HG02938 (cell line): ENCODE results near the gene BMP10.
"Not testable (repeated sequence)": the region's sequence is repeated elsewhere in the genome, so short reads cannot be mapped to it uniquely, and the experiment has no call there.

Experiments
- ATAC-seq: cut with Tn5 transposase; IDR thresholded peaks from one replicate; pipeline ENCODE4 v1.9.1; 2021; ENCODE audit warnings: mild to moderate bottlenecking, moderate library complexity; ENCODE audit not compliant: unreplicated experiment

BMP10 gene

DNA sequence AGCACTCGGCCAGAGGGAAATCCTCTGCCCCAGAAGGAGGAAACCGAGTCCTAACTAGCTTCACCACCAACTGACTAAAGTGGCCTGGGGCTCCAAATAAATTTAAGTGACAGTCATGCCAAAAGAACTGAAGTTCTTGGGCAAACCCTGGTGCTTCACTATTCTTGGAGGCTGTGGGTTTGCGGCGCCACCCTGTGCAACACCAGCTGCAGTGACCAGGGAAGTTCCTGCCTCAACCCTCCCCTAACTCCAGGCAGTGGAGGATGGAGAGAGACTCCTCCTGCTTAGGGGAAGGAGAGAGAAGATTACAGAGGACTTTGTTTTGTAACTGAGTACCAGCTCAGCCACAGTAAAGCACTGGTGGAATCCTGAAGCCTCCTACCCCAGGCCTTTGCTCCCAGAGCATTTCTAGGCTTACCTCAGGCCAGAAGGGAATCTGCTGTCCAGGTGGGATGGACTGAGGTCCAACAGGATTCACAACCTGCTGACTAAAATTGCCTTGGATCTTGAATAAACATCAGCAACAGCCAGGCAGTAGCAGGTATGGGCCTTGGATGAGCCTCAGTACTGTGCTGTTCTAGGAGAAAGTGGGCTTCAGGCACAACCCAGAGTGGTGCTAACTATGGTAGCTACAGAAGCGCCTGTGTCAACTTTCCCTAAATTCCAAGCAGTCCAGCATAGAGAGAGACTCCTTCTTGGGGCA, 29.4 kb upstream of the BMP10 start:
- no peak for ATAC-seq

GRCh38 chr2:68895981-68896380, 24.8 kb upstream of the BMP10 start:
- not testable (repeated sequence) for ATAC-seq

DNA sequence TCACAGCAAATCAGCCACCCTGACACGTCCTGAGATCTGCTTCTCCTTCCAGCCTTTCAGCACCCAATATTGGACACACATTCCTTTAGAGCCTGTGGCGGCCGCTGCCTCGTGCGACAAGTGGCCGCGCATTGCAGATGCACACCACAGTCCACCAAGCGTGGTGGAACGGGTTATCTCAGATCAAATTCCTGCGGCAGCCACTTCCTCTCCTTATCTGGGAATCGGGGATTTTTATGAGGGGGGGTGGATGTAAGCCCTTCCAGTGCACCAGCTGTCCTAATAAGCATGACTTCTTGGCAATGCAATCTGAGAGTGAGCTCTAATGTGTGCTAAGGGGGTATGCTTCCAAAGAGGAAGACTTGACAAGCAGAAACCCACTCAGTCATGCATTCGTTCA, 18.3 kb upstream of the BMP10 start:
- no peak for ATAC-seq

DNA sequence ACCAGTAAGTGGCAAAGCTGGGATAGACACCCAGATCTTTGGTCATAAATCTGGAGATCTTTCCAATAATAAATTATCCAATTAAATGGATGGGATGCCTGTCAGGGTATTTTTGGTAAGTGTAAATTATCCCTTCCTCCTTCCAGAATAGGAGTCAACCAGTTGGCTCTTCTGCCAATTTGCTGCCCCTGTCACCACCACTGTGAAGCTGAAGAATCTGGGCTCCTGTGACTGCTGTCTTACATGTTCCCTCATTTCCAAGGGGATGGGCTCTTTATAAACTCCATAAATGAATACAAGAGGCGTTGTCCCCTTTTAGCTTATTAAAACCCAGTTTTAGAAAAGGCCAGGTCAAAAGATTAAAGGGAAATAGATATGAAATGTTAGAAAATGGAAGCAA, 17.8 kb upstream of the BMP10 start:
- no peak for ATAC-seq

DNA sequence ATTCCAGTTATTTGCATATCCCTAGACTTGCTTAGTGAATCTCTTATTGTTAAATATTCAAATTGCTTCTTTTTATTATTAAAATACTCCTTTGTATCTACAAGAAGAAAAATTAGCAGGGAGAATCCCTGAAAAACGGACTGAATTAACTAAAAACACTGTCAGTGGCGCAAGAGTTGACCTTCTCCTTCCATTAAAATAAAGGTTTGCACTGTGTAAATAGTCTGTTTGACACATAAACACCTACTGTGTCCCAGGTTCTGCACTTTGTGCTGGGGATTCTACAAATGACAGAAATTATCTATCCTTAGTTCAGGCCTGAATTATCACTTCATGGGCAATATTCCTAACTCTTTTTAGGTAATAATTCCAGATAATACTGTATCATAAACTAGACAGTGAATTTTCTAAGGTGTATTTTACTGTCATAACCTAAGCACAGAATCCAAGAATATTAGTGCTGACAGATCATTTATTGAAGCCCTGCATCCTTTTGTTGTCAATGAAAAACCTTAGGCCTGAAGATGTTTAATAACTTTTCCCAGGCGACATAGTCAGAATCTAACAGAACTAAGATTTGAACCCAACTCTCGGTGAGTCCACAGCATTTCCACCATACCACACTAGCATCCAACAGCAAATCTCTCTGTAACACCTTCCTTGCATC, 17.0 kb upstream of the BMP10 start:
- ATAC-seq: no peak

GRCh38 chr2:68885811-68886075, 14.5 kb upstream of the BMP10 start:
- ATAC-seq: no peak

- no peak for ATAC-seq
Observed at GRCh38 chr2:68885074-68885810, 14.0 kb upstream of the BMP10 start.

- no peak for ATAC-seq
Observed at GRCh38 chr2:68880213-68880612, 9.0 kb upstream of the BMP10 start.

DNA sequence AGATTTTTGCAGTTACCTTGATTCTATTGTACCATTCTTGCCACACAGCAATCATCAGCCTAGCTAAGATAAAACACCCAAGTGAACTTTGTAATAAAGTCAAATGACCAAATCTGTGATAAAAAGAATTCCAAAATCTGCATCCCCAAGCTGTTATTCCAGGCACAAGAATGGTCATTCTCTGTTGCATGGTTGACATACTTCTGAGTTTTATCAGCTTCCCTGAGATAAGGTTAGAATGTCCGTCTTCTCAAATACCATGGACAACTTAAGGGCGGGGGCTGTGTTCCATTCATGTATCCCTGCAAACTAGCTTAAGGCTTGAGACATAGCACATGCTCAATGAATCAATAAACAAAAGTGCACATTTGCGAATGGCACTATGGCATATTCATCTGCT, 8.1 kb upstream of the BMP10 start:
- no peak for ATAC-seq

DNA sequence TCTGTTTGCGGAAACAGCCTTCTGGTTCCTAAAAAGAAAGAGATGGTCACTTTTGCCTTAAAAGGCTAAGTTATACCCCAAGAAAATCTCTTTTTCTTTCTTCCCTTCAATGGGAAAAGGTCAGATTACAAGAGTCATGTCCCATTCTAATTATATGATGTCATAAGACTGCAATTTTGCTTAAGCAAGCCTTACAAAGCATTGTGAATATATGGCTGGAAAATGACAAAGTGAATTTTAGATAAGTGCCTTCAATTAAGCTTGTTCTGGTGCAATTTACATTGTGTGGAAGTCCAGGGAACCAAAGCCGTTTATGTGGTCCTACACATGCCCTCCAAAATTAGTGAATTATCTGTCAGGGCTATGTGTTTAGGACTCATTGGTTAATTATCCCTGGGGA, 7.6 kb upstream of the BMP10 start:
- no peak for ATAC-seq

- no peak for ATAC-seq
Observed at GRCh38 chr2:68878071-68878711, 7.0 kb upstream of the BMP10 start.

DNA sequence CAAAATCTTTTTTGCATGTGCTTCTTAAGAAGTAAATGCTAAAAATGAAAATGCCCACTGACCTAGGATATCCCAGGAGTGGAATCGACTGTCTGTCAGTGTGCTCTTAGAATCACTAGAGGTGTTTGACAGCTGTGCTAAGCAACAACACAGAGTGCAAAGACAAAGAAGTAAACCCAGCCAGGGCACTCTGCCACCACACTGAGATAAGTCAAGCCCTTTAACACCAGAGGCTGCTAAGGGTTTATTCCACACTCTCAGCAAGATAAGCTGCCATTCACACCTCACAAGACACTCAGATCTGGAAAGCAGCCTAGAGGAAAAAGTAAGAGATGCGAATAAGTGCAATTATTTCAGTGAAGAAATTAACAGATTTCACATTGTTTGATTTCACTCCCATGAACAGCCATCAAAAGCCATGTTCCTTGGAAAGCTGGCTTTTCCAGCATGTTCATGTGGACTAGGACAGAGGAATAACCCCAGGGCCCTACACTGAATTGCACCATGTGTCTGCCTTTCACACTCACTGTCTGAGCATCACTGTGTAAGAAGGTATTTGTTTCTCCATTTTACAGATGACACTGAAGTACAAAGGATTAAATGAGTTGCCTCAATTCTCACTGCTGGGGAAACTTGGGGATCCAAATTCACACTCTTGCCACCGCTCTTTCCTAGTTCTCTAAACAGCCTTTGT, 6.0 kb upstream of the BMP10 start:
- no peak for ATAC-seq

GRCh38 chr2:68870215-68870614, 982 bp downstream of the BMP10 start:
- ATAC-seq: no peak

DNA sequence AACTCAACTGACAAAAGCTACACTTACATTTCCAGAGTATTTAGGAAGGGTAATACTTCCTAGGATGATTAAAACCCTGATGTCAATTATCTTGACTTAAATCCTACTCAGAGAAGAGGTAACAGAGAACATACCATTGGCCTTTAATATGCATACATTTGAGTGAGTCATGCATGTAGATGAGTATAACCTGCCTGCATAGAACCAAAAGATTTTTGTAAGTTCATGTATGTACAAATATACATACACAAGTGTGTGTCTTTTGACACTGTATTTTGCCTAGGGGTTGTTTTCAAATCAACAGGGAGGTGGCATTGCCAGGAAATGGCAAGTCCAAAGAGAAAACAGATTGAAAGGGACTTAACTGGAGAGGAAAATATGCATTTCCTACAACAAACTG, 6.1 kb downstream of the BMP10 start:
- ATAC-seq: no peak

DNA sequence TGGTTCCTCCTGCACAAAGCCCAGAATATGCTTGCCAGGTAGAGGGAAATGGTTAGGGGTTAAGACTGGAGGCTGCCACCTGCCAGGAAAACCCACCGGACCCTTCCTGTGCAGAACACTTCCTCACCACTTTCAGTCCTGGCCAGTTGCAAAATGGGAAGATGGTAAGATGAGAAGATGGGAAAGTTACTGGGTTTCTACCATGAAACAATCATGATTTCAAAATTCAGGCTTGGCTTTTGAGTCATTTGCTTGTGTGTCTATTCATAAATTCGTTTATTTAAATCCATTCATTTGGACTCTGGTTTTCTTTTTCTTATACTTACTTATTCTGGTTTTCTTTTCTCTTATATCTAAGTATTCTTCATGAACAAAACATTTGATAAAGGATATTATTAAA, 7.2 kb downstream of the BMP10 start:
- no peak for ATAC-seq

DNA sequence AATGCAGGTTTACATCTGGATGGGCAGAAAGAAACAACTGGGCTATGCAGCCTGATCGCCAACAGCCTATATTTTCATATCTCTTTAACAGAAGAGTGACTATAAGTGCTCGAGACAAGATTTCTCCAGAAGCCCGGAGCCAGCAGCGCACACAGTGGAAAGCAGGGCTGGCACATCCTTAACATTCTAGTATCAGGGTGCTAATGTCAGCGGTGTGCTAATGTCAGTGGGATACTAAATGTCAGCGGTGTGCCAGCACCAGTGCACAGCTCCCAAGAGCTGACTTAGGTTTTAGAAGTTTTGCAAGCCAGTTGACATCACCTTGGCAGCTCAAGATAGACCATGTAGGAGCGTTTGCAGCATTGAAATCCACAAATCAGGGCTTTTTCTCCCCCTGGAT, 8.3 kb downstream of the BMP10 start:
- ATAC-seq: no peak

- ATAC-seq: no peak
Observed at GRCh38 chr2:68861330-68861729, 9.9 kb downstream of the BMP10 start.

DNA sequence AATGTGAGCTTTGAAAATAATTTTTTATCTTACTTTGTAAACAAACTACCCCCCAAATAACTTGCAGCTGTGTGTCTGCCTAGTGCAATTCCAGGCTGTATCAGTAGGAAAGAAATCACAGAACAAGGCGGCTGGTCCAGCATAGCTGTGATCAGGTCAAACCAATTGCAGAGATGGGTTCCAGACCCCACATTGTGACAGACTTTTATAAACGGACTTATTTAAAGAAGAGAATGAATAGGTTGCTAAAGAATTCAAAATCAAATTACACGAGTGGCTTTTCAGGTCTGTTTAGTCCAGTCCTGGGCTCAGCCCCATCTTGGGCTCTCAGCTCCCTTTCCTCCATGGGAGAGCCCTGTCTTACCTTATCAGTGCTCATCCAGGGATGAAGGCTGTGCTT, 11.1 kb downstream of the BMP10 start:
- no peak for ATAC-seq

DNA sequence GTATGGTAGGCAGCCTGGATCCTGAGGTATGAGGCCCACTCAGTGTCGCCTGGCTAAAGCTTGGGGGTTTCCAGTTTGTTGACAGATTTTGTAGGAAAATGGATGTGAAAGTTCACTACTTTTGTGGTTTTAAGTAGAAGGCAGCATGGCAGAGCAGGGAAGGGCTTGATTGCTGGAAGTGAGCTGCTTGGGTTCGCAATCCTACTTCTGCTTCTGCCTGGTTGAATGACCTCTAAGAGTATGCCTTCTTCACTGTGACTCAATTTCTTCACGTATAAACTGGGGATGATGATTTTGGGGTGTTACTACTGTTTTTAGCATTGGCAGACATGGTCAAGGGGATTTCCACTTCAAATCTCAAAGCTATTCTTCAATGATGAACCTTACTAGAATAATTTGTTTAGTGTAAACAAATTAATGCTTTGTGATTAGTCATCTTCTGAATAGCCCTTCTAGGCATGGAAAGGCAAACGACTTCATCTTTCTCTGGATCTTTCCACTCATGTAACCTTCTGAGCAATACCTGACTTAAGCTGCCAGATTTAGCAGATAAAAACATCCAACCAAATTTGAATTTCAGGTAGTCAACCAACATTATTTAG, 13.2 kb downstream of the BMP10 start:
- ATAC-seq: no peak

DNA sequence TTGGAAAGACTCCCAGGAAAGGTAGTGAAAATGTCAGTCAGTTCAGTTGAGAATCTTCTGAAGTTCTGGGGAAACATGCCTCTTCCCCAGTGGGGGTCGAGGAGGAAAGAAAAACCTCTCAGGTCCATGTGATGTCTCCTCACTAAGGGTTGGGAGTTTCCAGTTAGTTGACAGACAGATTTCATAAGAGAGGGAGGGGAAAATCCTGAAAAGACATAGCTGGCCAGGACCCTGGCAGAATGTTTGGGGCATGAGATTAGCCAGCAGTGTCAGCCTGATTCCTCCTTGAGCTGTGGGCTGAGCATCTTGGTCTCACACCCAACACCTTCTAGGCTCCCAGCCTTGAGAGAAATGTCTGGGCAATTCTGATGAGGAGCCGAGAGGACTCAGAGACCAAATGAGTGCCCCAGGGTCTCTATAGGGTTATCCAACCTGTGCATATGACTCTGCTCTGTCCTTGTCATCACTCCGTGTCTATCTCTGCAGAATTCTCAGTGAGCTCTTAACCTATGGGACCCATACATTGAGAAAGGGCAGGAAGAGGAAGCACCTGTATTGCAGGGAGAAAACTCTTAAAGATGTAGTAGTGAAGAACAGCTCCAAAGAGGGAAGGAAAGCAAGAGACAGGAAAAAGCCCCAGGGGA, 13.9 kb downstream of the BMP10 start:
- no peak for ATAC-seq
